HepG2 (cell line): Measurements from ENCODE around the gene SLC35F3. TPM values are rescaled to one million over a fixed set of nuclear protein-coding genes. Genes with fewer than 3 reads are reported as not detected.
A peak's percentile ranks its signal among the peaks of the same experiment; 100 is the strongest.

Experiments
- HOXA3 ChIP-seq: sonication (generic); formaldehyde crosslinking; IDR thresholded peaks from 2 replicates; pipeline ENCODE4 v1.5.0; 2020; ENCODE audit warnings: missing genetic modification reagents
- SOX6 ChIP-seq, 2 experiments: fragments of 450-650 bp in 1 of 2; sonication (generic) in 1 of 2; formaldehyde crosslinking in 1 of 2; IDR thresholded peaks; 2 replicates each; pipeline versions ENCODE4 v1.4.0 to v1.6.1; 2017 to 2020; ENCODE audit warnings: antibody characterized with exemption in 1 of 2, mild to moderate bottlenecking in 1 of 2, missing genetic modification reagents in 1 of 2
- TOPORS ChIP-seq: sonication (generic); formaldehyde crosslinking; IDR thresholded peaks from 2 replicates; pipeline ENCODE4 v1.8.0; 2023; ENCODE audit warnings: mild to moderate bottlenecking, missing genetic modification reagents
- ZNF670 ChIP-seq: sonication (generic); formaldehyde crosslinking; IDR thresholded peaks from 2 replicates; pipeline ENCODE4 v1.8.0; 2022; ENCODE audit warnings: mild to moderate bottlenecking, missing genetic modification reagents, borderline replicate concordance
- polyA plus RNA-seq, 8 experiments: library from polyadenylated mRNA; depleted of rRNA in 3 of 8; stranded (reverse) in 7 of 8; unstranded in 1 of 8; fragments of >200 nt; fragmentation: Illumina TruSeq in 4 of 8; extraction: Trizol in 4 of 8; gene quantifications; 2 replicates each; pipeline versions ENCODE4 v1.2.1 to v1.2.3, GENCODE V29; 2011 to 2016; ENCODE audit warnings: low read depth in 4 of 8, missing spikeins in 1 of 8, mixed read lengths in 1 of 8; ENCODE audit not compliant: insufficient read depth in 1 of 8
- total RNA-seq, 5 experiments: library from RNA; depleted of rRNA; stranded (reverse); fragments of >200 nt; fragmentation: Illumina TruSeq; extraction: Trizol; gene quantifications; 2 replicates each; pipeline ENCODE4 v1.2.3, GENCODE V29; 2016; ENCODE audit warnings: low read depth in 1 of 5
- TF ChIP-seq, protein P1 (sequence below): sonication (generic); formaldehyde crosslinking; IDR thresholded peaks from 2 replicates; pipeline ENCODE4 v1.9.0; 2021; ENCODE audit warnings: mild to moderate bottlenecking, missing genetic modification reagents
- TF ChIP-seq, protein P2 (sequence below): sonication (generic); formaldehyde crosslinking; IDR thresholded peaks from 2 replicates; pipeline ENCODE4; 2020; ENCODE audit warnings: missing genetic modification reagents, mild to moderate bottlenecking, borderline replicate concordance
- TF ChIP-seq, protein P3 (sequence below): sonication (generic); formaldehyde crosslinking; IDR thresholded peaks from 2 replicates; pipeline ENCODE4 v1.4.0; 2020; ENCODE audit warnings: mild to moderate bottlenecking, missing genetic modification reagents

SLC35F3 gene
- total and polyA plus RNA-seq, 2 of the 13 experiments (the other 11 are each of a cell fraction or from before 2014, with no cell fraction given) = not detected

DNA sequence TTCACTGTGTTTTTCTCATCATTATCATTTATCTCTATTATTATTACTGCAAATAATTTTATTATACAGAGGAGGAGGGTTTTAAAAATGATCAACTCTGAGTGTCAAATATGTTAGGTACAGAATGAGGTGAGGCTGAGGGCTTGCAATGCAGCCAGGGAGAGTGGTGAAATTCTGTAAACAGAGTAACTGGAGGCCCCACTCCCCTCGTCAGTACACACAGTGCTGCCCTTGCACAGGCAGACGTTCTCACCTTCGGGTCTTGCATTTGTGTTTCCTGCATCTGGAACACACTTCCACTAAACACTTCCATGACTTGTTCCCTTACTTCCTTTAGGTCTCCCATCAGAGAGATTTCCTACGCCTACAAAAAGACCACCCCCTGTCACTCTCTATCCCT is 444.5 kb downstream of the SLC35F3 start (continued):
- TF ChIP-seq, protein P1, sequence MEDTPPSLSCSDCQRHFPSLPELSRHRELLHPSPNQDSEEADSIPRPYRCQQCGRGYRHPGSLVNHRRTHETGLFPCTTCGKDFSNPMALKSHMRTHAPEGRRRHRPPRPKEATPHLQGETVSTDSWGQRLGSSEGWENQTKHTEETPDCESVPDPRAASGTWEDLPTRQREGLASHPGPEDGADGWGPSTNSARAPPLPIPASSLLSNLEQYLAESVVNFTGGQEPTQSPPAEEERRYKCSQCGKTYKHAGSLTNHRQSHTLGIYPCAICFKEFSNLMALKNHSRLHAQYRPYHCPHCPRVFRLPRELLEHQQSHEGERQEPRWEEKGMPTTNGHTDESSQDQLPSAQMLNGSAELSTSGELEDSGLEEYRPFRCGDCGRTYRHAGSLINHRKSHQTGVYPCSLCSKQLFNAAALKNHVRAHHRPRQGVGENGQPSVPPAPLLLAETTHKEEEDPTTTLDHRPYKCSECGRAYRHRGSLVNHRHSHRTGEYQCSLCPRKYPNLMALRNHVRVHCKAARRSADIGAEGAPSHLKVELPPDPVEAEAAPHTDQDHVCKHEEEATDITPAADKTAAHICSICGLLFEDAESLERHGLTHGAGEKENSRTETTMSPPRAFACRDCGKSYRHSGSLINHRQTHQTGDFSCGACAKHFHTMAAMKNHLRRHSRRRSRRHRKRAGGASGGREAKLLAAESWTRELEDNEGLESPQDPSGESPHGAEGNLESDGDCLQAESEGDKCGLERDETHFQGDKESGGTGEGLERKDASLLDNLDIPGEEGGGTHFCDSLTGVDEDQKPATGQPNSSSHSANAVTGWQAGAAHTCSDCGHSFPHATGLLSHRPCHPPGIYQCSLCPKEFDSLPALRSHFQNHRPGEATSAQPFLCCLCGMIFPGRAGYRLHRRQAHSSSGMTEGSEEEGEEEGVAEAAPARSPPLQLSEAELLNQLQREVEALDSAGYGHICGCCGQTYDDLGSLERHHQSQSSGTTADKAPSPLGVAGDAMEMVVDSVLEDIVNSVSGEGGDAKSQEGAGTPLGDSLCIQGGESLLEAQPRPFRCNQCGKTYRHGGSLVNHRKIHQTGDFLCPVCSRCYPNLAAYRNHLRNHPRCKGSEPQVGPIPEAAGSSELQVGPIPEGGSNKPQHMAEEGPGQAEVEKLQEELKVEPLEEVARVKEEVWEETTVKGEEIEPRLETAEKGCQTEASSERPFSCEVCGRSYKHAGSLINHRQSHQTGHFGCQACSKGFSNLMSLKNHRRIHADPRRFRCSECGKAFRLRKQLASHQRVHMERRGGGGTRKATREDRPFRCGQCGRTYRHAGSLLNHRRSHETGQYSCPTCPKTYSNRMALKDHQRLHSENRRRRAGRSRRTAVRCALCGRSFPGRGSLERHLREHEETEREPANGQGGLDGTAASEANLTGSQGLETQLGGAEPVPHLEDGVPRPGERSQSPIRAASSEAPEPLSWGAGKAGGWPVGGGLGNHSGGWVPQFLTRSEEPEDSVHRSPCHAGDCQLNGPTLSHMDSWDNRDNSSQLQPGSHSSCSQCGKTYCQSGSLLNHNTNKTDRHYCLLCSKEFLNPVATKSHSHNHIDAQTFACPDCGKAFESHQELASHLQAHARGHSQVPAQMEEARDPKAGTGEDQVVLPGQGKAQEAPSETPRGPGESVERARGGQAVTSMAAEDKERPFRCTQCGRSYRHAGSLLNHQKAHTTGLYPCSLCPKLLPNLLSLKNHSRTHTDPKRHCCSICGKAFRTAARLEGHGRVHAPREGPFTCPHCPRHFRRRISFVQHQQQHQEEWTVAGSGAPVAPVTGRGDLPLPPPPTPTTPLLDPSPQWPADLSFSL (CRISPR knock-in tag) = peak; percentile 29; the same call in 1 of the 2 replicates
- 0 out of 2 replicates have a peak, but pooled peaks have one; percentile 28 for TF ChIP-seq ZNF670 (CRISPR knock-in tag)
- TF ChIP-seq SOX6 (IDR thresholded peaks at IDR 0.05) = no peak
- peak; percentile 48 for TF ChIP-seq SOX6 (CRISPR knock-in tag; IDR thresholded peaks at IDR 0.05)
- no peak for TF ChIP-seq TOPORS (CRISPR knock-in tag)
- TF ChIP-seq, protein P2, sequence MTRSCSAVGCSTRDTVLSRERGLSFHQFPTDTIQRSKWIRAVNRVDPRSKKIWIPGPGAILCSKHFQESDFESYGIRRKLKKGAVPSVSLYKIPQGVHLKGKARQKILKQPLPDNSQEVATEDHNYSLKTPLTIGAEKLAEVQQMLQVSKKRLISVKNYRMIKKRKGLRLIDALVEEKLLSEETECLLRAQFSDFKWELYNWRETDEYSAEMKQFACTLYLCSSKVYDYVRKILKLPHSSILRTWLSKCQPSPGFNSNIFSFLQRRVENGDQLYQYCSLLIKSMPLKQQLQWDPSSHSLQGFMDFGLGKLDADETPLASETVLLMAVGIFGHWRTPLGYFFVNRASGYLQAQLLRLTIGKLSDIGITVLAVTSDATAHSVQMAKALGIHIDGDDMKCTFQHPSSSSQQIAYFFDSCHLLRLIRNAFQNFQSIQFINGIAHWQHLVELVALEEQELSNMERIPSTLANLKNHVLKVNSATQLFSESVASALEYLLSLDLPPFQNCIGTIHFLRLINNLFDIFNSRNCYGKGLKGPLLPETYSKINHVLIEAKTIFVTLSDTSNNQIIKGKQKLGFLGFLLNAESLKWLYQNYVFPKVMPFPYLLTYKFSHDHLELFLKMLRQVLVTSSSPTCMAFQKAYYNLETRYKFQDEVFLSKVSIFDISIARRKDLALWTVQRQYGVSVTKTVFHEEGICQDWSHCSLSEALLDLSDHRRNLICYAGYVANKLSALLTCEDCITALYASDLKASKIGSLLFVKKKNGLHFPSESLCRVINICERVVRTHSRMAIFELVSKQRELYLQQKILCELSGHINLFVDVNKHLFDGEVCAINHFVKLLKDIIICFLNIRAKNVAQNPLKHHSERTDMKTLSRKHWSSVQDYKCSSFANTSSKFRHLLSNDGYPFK (CRISPR knock-in tag) = no peak
- TF ChIP-seq HOXA3 = no peak
- TF ChIP-seq, protein P3, sequence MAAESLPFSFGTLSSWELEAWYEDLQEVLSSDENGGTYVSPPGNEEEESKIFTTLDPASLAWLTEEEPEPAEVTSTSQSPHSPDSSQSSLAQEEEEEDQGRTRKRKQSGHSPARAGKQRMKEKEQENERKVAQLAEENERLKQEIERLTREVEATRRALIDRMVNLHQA (CRISPR knock-in tag) = no peak
- TF ChIP-seq, all 625 proteins: peak for 40
